NOMO-1 treated with DMSO at 0.1 percent for 48 hours (cell line): ENCODE data around the gene CHST8.

Source experiments
- DNase-seq: peaks from one replicate; lab custom pipeline; 2025; ENCODE audit not compliant: unreplicated experiment; lab: John Stamatoyannopoulos, UW

Gene CHST8

DNA sequence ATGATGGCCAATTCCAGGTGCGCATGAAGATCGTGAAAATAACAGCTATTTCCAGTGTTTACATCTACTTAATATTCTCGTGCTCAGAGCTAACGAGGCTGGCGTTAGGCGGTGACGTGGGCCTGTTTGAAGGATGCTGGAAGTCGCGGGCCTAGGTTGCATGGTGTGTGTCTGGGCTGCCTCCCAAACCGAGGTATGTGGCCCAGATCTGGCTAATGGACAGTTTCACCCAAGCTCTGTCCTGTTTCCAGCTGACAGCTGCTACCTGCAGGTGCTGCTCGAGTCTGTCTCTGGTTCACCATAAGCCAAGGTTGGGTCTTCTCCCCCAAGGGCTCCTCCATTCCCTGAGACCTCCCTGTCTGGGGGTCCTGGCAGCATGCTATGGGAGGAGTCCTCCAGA lies 134.4 kb downstream of the CHST8 start:
- no peak for DNase-seq

- DNase-seq = no peak
These were observed 136.8 kb downstream of the CHST8 start for GRCh38 chr19:33758541-33759013.

- no peak for DNase-seq
These were observed 137.6 kb downstream of the CHST8 start for GRCh38 chr19:33759356-33759755.

DNA sequence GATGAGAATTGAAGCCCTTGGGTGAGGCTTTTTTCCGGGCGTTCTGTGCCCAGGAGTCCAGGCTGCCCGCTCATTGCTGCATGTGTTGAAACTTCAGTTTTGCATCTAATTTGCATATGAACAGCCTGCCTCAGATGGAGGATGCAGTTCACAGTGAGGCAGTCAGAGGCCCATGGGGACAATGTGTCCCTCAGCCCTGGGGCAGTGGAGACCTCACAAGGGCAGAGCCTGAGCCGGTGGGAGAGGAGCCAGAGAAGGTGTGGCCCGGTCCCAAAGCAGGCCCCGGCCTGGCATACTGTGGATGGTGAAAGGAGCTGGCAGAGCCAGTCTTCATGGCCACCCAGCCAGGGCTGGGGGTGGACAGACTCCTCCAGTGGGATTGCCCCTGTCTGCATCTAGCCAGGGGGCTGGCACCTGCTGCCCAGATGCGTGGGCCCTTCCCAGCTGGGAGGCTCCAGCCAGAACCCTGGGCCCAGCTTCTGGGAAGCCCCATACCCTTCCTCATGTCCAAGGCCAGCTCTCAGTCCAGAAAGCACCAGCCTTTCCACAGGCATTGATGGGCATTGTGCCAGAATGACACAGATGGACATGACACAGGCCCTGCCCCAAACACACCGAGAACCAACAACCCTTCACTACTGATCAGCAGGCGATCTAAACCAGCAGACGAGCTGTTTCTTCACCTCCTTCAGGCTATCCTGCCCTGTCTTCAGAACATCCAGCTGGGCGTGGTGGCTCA lies 142.0 kb downstream of the CHST8 start:
- no peak for DNase-seq

DNA sequence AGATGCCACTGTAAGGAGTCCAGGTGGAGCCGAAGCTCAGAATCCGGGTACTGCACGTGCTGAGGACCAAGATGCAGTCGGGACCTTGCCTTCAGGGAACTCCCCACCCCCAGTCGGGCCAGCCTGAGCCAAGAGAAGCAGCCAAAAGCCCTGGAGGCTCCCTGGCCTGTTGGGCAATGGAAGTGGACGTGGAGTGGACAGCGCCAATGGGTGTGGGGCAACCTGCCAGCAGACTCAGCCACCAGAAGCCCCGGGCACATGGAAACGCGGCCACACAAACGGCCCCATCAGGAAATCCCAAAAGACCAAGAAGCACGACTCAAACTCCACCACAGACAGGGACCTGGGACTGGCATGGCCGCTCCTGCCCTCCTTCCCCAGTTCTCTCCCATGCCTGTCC lies 144.9 kb downstream of the CHST8 start:
- no peak for DNase-seq

- DNase-seq = peak; percentile 26
These were observed 146.2 kb downstream of the CHST8 start for GRCh38 chr19:33767898-33768413.

DNA sequence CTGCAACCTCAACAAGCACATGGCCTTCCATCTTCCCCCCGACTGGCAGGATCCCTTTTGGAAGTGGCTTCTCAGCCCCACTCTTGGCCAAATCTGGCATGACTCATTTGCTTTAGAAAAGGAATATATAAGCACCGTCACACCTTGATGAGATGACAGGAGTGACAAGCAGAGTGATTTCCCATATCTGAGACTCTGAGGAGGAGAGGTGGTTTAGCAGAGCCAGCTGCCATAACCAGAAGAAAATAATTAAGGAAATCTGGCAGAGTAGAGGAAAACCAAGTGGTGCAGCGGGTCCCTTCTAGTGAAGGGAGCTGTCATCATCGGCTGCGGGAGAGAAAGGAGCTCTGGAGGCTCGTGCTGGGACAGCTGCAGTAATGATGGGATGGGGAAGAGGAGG lies 147.5 kb downstream of the CHST8 start:
- no peak for DNase-seq

- no peak for DNase-seq
These were observed 148.4 kb downstream of the CHST8 start for GRCh38 chr19:33770107-33770506.

GRCh38 chr19:33771384-33772101 lies 149.8 kb downstream of the CHST8 start:
- DNase-seq = peak; percentile 58

DNA sequence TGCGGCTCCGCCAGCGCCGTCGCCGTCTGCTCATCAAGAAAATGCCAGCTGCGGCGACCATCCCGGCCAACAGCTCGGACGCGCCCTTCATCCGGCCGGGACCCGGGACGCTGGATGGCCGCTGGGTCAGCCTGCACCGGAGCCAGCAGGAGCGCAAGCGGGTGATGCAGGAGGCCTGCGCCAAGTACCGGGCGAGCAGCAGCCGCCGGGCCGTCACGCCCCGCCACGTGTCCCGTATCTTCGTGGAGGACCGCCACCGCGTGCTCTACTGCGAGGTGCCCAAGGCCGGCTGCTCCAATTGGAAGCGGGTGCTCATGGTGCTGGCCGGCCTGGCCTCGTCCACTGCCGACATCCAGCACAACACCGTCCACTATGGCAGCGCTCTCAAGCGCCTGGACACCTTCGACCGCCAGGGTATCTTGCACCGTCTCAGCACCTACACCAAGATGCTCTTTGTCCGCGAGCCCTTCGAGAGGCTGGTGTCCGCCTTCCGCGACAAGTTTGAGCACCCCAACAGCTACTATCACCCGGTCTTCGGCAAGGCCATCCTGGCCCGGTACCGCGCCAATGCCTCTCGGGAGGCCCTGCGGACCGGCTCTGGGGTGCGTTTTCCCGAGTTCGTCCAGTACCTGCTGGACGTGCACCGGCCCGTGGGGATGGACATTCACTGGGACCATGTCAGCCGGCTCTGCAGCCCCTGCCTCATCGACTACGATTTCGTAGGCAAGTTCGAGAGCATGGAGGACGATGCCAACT lies 150.5 kb downstream of the CHST8 start:
- no peak for DNase-seq

DNA sequence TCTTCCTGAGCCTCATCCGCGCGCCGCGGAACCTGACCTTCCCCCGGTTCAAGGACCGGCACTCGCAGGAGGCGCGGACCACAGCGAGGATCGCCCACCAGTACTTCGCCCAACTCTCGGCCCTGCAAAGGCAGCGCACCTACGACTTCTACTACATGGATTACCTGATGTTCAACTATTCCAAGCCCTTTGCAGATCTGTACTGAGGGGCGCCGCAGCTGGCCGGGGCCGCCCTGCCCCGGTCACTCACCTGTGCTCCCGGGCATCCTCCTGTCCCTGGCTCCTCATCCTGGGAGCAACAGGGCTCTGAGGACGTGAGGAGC lies 151.1 kb downstream of the CHST8 start:
- DNase-seq = no peak

DNA sequence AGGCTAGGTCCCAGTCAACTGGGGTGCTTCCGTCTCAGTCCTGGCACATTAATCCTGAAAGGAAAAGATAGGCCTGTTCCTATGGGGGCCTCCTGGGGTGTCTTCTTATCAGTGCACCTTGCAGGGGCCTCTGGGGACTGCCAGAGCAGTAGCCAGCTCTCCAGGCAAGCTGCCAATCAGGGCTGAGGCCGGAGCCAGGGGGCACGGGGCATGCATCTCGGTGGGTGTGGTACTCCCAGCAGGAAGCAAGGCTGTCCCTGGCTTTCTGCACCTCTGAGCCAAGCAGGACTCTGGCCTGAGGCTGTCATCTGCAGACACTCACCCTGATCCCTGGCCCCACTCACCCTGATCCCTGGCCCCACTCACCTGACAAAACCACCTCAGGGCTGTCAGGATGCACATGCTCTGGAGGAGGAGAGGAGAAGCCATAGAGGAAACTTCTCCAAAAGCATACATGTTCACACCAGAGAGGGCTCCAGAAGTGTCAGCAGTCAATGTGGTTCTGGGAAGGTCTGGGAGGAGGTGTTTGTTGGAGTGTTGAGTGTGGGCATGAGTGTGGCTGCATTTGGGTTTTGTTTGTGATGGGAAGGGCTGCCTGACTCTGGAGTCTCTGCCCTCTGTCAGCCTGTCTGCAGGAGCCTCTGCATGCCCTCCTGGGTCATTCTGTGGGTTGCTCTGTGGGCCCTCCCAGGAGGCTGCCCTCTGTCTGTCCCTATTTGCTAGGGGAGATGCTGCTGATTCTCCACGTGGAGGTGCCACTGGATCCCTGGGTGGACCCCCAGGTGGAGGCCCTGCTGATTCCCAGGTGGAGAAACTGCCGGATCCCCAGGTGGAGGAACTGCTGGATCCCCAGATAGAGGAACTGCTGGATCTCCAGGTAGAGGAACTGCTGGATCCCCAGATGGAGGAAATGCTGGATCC lies 152.2 kb downstream of the CHST8 start:
- no peak for DNase-seq

DNA sequence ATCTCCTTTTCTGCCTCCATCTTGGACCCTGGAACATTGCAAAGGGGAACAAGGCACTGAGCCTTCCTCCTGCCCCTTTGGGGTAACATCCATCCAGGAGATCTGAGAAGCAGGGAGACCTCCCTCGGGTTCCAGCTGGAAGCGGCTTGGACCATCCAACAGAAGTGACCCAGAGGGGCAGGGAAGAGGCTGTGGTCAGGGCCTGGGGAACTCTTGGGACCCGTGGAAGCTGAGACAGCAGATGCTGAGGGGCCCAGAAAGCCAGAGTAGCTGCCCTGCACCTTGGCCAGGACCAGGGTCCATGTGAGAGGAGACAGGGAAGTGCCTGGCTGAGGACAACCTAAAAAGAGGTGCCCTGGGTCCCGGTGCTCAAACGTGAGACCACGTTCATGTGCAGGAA lies 153.0 kb downstream of the CHST8 start:
- no peak for DNase-seq

- DNase-seq = no peak
These were observed 154.2 kb downstream of the CHST8 start for GRCh38 chr19:33775731-33776487.

GRCh38 chr19:33777351-33777750 lies 155.6 kb downstream of the CHST8 start:
- DNase-seq = no peak

GRCh38 chr19:33777753-33778088 lies 156.0 kb downstream of the CHST8 start:
- no peak for DNase-seq

DNA sequence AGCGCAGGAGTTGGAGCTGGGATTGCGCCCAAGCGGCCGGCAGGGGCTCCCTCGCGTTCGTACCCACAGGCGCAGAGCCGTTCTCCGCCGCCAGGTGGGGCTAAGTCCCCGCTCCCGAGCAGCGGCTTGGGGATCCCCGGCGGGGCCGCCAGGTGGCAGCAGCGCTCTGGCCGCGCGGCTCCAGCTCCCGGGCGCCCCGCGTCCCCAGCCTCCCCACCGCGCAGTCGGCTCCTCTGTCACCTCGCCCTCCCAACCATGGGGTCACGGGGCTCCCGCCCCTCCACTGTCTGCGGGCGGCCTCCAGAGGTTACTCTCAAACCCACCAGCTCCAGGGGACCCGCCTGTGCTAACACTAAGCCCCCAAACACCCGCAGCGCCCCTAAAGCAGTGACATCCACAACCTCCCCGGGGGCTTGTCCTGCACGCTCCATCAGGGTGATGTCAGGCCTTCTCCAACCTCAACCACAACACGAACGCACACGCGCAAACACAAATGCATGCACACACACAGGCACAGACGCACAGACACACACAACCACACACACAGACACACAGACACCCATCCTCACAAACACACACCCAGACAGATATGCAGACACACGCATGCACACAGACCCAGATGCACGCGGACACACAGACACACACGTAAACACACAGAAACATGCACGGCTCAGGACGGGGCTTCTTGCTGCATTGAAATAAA lies 156.5 kb downstream of the CHST8 start:
- peak; percentile 76 for DNase-seq

- DNase-seq = no peak
These were observed 158.1 kb downstream of the CHST8 start for GRCh38 chr19:33779849-33780248.

- DNase-seq = no peak
These were observed 158.5 kb downstream of the CHST8 start for GRCh38 chr19:33780251-33780650.
